HCT116 (cell line): ENCODE results near the gene FANCD2. TPM values are rescaled to one million over a fixed set of nuclear protein-coding genes. Genes with fewer than 3 reads are reported as not detected.
A peak's percentile ranks its signal among the peaks of the same experiment; 100 is the strongest.

Experiments used
- ATAC-seq: fragments of 200-7000 bp; cut with Tn5 transposase; 2 replicates; pipeline ENCODE4 v1.9.1; 2020; ENCODE audit warnings: mild to moderate bottlenecking, moderate library complexity
- BruUV-seq: library from RNA; stranded (reverse); fragments of 400-500 nt; replicated peaks from 2 replicates; lab custom pipeline; 2021; lab: Mats Ljungman, UMichigan
- CTCF ChIA-PET: fragments of 300-600 bp; sonication (Branson Sonifier 250); formaldehyde crosslinking; loops from one replicate; lab custom pipeline; 2021; ENCODE audit warnings: antibody characterized with exemption; lab: Charles Lee
- POLR2A ChIA-PET: fragments of 300-600, 350-600 bp; sonication (Branson Sonifier 250); formaldehyde crosslinking; loops from one replicate; lab custom pipeline; 2021; ENCODE audit warnings: antibody characterized with exemption; lab: Charles Lee
- RAD21 ChIA-PET, 2 experiments: fragments of 300-600 bp; sonication (Branson Sonifier 250); formaldehyde crosslinking; loops; one replicate each; lab custom pipeline; 2023; ENCODE audit warnings: low total read pairs in 2 of 2; ENCODE audit not compliant: uncharacterized antibody in 2 of 2, unreplicated experiment in 2 of 2, low non-redundant PET in 1 of 2; lab: Charles Lee
- DNase-seq: peaks from one replicate; pipeline ENCODE4 v3.0.0-alpha.2; 2010; ENCODE audit warnings: low read depth, low spot score
- H2AFZ ChIP-seq: fragments of 200-600 bp; shearing (Covaris generic), sonication (generic); 2 replicates; pipeline ENCODE4 v1.6.1; 2017; ENCODE audit warnings: low read depth, mixed run types, mixed read lengths, antibody characterized with exemption, low read length; ENCODE audit not compliant: poor library complexity, severe bottlenecking
- H3K27ac ChIP-seq: 2 replicates; pipeline ENCODE4 v1.5.1; 2012; ENCODE audit warnings: low read depth, low read length
- H3K27me3 ChIP-seq: fragments of 200-600 bp; sonication (generic); 2 replicates; pipeline ENCODE4 v1.6.1; 2016; ENCODE audit warnings: mixed run types, low read length, mixed read lengths; ENCODE audit not compliant: insufficient read depth
- H3K36me3 ChIP-seq, 2 experiments: fragments of 200-500 bp in 1 of 2; fragments of 200-600 bp in 1 of 2; sonication (Bioruptor generic) in 1 of 2; sonication (generic) in 1 of 2; 2 replicates each; pipeline versions ENCODE4 v1.5.1 to v1.6.1; 2014 to 2016; ENCODE audit warnings: low read length in 2 of 2, inconsistent platforms in 1 of 2, mixed read lengths in 1 of 2, mixed run types in 1 of 2; ENCODE audit not compliant: insufficient read depth in 2 of 2, control insufficient read depth in 1 of 2
- H3K4me1 ChIP-seq, 2 experiments: fragments of 200-600 bp in 1 of 2; sonication (generic) in 1 of 2; 2 replicates each; pipeline versions ENCODE4 v1.5.1 to v1.6.1; 2012 to 2017; ENCODE audit warnings: low read length in 2 of 2, inconsistent platforms in 1 of 2, mild to moderate bottlenecking in 1 of 2, mixed read lengths in 1 of 2, mixed run types in 1 of 2, moderate library complexity in 1 of 2; ENCODE audit not compliant: insufficient read depth in 2 of 2, control insufficient read depth in 1 of 2
- H3K4me2 ChIP-seq: fragments of 200-600 bp; sonication (generic); 2 replicates; pipeline ENCODE4 v1.6.1; 2017; ENCODE audit warnings: mixed run types, low read length, mixed read lengths
- H3K4me3 ChIP-seq, 2 experiments: fragments of 200-600 bp in 1 of 2; sonication (generic) in 1 of 2; replicated peaks in 1 of 2; 2 replicates each; pipeline ENCODE4 v1.5.1; 2011 to 2016; ENCODE audit warnings: low read length in 2 of 2, control low read depth in 1 of 2, low read depth in 1 of 2, mild to moderate bottlenecking in 1 of 2, mixed read lengths in 1 of 2, mixed run types in 1 of 2
- H3K79me2 ChIP-seq: fragments of 200-600 bp; sonication (generic); 2 replicates; pipeline ENCODE4 v1.6.1; 2017; ENCODE audit warnings: mild to moderate bottlenecking, mixed run types, low read length, moderate library complexity, mixed read lengths; ENCODE audit not compliant: insufficient read depth
- H3K9ac ChIP-seq: fragments of 200-600 bp; sonication (generic); 2 replicates; pipeline ENCODE4 v1.6.1; 2016; ENCODE audit warnings: low read length, mixed read lengths
- H3K9me2 ChIP-seq: fragments of 200-600 bp; sonication (generic), shearing (Covaris generic); 2 replicates; pipeline ENCODE4 v1.6.1; 2017; ENCODE audit warnings: mixed run types, mild to moderate bottlenecking, moderate library complexity; ENCODE audit not compliant: insufficient read depth
- H3K9me3 ChIP-seq, 2 experiments: fragments of 200-500 bp in 1 of 2; fragments of 200-600 bp in 1 of 2; sonication (Bioruptor generic) in 1 of 2; sonication (generic) in 1 of 2; 2 replicates each; pipeline ENCODE4 v1.6.1; 2014 to 2017; ENCODE audit warnings: low read length in 2 of 2, mixed read lengths in 2 of 2, inconsistent platforms in 1 of 2, low read depth in 1 of 2, mild to moderate bottlenecking in 1 of 2, mixed run types in 1 of 2, moderate library complexity in 1 of 2; ENCODE audit not compliant: control insufficient read depth in 1 of 2, insufficient read depth in 1 of 2
- H4K20me1 ChIP-seq: fragments of 200-600 bp; sonication (generic), shearing (Covaris generic); 2 replicates; pipeline ENCODE4 v1.6.1; 2017; ENCODE audit warnings: mixed run types, mild to moderate bottlenecking, moderate library complexity; ENCODE audit not compliant: insufficient read depth
- ATF3 ChIP-seq: IDR thresholded peaks from 2 replicates; pipeline ENCODE4 v1.6.1; 2012
- RAD21 ChIP-seq: IDR thresholded peaks from 2 replicates; pipeline ENCODE4 v1.6.1; 2012; ENCODE audit warnings: low read depth, mild to moderate bottlenecking
- REST ChIP-seq: IDR thresholded peaks from 2 replicates; pipeline ENCODE4 v1.6.1; 2012; ENCODE audit warnings: low read depth
- TCF7L2 ChIP-seq: IDR thresholded peaks from 2 replicates; pipeline ENCODE4 v1.7.0; 2011; ENCODE audit warnings: borderline replicate concordance, inconsistent platforms; ENCODE audit not compliant: insufficient read depth, insufficient read length; ENCODE audit errors: extremely low read depth
- ZFX ChIP-seq: fragments of 450-650 bp; IDR thresholded peaks from 2 replicates; pipeline ENCODE4 v1.6.1; 2017
- ZNF274 ChIP-seq: fragments of 200-500 bp; sonication (Bioruptor generic); IDR thresholded peaks from 2 replicates; pipeline ENCODE4 v1.6.1; 2014; ENCODE audit warnings: mild to moderate bottlenecking, low read depth, low read length, inconsistent platforms
- intact Hi-C: fragments of 100-400 bp; cut with micrococcal nuclease; formaldehyde crosslinking; loops from 2 replicates; pipeline ENCODE4 v1.10.0; 2022
- total RNA-seq: library from RNA; stranded (reverse); gene quantifications from one replicate; pipeline ENCODE4 v1.2.1, GENCODE V29; 2021; ENCODE audit not compliant: unreplicated experiment
- TF ChIP-seq, protein P1 (sequence below), 3 experiments: fragments of 200-600 bp in 1 of 3; sonication (generic) in 1 of 3; IDR thresholded peaks in 2 of 3; conservative IDR thresholded peaks in 1 of 3; 2 replicates each; pipeline ENCODE4 v1.5.1; 2012 to 2017; ENCODE audit warnings: low read depth in 2 of 3, low read length in 2 of 3, antibody characterized with exemption in 1 of 3, borderline replicate concordance in 1 of 3, control low read depth in 1 of 3, mild to moderate bottlenecking in 1 of 3, mixed read lengths in 1 of 3, mixed run types in 1 of 3, moderate library complexity in 1 of 3; ENCODE audit not compliant: insufficient read depth in 1 of 3
- TF ChIP-seq, protein P2 (sequence below): IDR thresholded peaks from 2 replicates; pipeline ENCODE4 v1.6.1; 2011; ENCODE audit warnings: mild to moderate bottlenecking, low read length, moderate library complexity; ENCODE audit not compliant: insufficient replicate concordance; ENCODE audit errors: extremely low read depth

FANCD2 gene
- total RNA-seq, 1 experiment from 2014 or later, result 50.0 TPM

GRCh38 chr3:10011631-10012030, 14.6 kb upstream of the FANCD2 start:
- intact Hi-C loops, result no loop called here
- H2AFZ ChIP-seq, result no peak overlapping the region
- no peaks in the 10 kb centered on the region for H3K36me3 ChIP-seq
- ChIA-PET RAD21 (no interaction called here), CTCF (interaction anchor here (0.5 to 1.1 kb wide), 3 partner anchors 65 to 378 kb away, joined by 4 to 8 read pairs (median 6); partner anchors contain the start of gene IRAK2), POLR2A (interaction anchor here (0.9 kb wide), 1 partner anchor 25 kb away, joined by 6 read pairs; the partner anchor contains the start of gene EMC3)
- TF ChIP-seq RAD21 (no peak), ZFX (no peak), TCF7L2 (no peak), ZNF274 (no peak), REST (no peak), ATF3 (no peak)
- TF ChIP-seq, protein P1, sequence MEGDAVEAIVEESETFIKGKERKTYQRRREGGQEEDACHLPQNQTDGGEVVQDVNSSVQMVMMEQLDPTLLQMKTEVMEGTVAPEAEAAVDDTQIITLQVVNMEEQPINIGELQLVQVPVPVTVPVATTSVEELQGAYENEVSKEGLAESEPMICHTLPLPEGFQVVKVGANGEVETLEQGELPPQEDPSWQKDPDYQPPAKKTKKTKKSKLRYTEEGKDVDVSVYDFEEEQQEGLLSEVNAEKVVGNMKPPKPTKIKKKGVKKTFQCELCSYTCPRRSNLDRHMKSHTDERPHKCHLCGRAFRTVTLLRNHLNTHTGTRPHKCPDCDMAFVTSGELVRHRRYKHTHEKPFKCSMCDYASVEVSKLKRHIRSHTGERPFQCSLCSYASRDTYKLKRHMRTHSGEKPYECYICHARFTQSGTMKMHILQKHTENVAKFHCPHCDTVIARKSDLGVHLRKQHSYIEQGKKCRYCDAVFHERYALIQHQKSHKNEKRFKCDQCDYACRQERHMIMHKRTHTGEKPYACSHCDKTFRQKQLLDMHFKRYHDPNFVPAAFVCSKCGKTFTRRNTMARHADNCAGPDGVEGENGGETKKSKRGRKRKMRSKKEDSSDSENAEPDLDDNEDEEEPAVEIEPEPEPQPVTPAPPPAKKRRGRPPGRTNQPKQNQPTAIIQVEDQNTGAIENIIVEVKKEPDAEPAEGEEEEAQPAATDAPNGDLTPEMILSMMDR (IDR thresholded peaks at IDR 0.05 in 2 of 3, conservative IDR thresholded peaks at IDR 0.05 in 1 of 3; ENCODE audit: borderline replicate concordance in 1 of 3, insufficient read depth in 1 of 3, low read depth in 2 of 3, low read length in 2 of 3), result no peak
- TF ChIP-seq, protein P2, sequence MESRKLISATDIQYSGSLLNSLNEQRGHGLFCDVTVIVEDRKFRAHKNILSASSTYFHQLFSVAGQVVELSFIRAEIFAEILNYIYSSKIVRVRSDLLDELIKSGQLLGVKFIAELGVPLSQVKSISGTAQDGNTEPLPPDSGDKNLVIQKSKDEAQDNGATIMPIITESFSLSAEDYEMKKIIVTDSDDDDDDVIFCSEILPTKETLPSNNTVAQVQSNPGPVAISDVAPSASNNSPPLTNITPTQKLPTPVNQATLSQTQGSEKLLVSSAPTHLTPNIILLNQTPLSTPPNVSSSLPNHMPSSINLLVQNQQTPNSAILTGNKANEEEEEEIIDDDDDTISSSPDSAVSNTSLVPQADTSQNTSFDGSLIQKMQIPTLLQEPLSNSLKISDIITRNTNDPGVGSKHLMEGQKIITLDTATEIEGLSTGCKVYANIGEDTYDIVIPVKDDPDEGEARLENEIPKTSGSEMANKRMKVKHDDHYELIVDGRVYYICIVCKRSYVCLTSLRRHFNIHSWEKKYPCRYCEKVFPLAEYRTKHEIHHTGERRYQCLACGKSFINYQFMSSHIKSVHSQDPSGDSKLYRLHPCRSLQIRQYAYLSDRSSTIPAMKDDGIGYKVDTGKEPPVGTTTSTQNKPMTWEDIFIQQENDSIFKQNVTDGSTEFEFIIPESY, result no peak
- ATAC-seq (no peak), DNase-seq (no peak)
- no peaks in the 10 kb centered on the region for H3K27me3 ChIP-seq
- H3K79me2 ChIP-seq, result no peaks in the 10 kb centered on the region
- no TSS peak for BruUV-seq
- peak overlapping the region; percentile 95 for H3K4me2 ChIP-seq
- H3K9me3 ChIP-seq, result no peaks in the 10 kb centered on the region
- H3K27ac ChIP-seq, result no peak overlapping the region
- no peaks in the 10 kb centered on the region for H3K9me2 ChIP-seq
- peaks cover 12 to 30% of the 10 kb centered on the region in 2 experiments for H3K4me1 ChIP-seq
- 0 out of 2 replicates have a peak overlapping the region, but pooled peaks have one; percentile 8 for H3K9ac ChIP-seq
- H3K4me3 ChIP-seq, result peak overlapping the region in 1 of 2 experiments; percentile 69; a peak in 1 of 4 replicates
- H4K20me1 ChIP-seq, result no peaks in the 10 kb centered on the region
